DMS153 (cell line): ENCODE data around the gene ANAPC2.

Source experiments
- DNase-seq: peaks from one replicate; lab custom pipeline; 2025; lab: John Stamatoyannopoulos, UW

The ANAPC2 gene

DNA sequence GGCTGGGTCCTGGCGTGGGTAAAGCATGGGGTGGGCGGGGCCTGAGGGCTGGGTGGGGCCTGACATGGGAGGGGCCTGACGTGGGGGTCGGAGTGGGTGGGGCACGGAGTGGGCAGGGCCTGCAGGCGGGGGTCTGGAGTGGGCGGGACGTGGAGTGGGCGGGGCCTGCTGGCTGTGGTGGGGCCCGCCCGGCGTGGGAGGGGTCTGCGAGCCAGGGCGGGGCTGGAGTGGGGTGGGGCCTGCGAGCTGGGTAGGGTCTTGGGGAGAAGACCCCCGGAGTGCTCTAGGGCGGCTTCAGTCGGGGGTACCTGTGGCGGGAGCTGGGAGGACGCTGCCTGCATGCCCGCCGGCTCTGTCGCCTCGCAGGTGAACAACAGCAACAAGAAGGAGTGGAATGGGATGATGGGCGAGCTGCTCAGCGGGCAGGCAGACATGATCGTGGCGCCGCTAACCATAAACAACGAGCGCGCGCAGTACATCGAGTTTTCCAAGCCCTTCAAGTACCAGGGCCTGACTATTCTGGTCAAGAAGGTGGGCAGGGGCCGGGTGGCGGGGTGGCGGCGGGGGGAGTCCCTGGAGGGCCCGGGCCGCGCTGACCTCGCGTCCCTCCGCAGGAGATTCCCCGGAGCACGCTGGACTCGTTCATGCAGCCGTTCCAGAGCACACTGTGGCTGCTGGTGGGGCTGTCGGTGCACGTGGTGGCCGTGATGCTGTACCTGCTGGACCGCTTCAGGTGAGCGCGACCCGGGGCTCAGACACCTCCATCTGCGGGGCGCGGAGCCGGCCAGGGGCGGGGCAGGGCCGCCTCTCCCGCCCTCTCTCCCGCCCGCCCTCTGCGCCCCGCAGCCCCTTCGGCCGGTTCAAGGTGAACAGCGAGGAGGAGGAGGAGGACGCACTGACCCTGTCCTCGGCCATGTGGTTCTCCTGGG lies 26.5 kb downstream of the ANAPC2 start:
- DNase-seq = no peak

DNA sequence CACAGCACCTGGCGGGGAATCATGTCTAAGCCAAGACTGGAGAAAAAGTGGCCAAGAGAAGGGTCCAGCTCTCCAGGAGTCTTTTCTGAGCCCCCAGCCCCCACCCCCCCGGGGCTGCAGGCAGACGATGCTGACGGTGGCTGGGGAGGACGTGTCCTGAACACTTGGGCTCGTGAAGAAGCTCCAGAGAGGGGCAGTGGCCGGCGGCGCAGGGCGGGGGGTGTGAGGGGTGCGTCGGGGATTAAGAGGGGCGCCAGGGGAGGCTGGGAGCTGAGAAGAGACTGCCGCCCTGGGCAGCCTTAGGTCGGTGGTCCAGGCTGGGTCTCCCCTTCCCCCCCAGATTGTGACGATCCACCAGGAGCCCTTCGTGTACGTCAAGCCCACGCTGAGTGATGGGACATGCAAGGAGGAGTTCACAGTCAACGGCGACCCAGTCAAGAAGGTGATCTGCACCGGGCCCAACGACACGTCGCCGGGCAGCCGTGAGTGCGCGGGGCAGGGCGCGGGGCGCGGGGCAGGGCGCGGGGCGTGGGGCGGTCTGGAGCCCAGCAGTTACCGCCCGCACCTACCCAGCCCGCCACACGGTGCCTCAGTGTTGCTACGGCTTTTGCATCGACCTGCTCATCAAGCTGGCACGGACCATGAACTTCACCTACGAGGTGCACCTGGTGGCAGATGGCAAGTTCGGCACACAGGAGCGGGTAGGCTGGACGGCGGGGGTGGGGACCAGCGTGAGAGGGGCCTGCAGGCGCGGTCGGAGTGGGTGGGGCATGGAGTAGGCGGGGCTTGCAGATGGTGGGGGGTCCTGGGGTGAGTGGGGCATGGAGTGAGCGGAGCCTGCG lies 27.4 kb downstream of the ANAPC2 start:
- peak; percentile 82 for DNase-seq

- DNase-seq = no peak
These were observed 28.3 kb downstream of the ANAPC2 start for GRCh38 chr9:137160054-137160425.

DNA sequence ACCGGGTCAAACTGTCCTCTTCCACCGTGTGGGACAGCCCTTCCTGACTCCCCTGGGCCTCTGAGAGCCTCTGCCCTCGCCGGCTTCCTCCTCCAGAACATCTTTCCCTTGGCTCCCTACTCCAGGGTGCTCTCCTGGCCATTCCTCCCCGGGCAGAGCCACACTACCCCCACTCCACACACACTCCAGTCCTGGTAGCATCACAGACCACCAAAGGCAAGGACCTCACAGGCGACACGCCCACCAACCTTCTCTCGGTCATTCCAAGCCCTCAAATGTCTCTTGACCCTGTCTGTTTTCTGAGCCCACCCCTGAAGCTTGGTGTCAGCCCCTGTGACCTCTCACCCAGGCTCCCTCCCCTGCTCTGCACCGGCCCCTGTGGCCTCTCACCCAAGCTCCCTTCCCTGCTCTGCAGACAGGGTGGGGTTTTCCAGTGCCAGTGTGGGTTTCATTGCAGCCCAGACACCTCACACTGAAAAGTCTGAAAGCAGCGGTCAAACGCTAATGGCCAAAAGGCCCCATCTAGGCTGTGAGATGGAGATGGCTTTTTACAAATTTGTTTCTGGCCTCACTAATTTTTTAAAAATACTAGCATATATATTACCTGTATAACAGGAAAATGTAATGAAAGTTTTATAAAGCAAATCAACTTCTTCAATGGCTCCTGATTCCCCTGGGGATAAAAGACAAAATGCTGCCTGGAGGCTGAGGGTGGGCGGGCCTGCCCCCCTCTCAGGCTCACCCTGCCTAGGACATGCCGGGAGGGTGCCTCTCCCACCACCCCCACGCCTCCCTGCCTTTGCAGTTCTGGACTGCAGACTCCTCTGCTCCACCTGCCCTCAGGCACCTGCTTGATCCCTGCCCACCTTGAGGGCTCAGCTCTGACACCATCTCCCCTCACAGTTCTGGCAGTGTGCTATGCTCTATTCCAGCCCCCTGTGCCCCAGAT lies 29.0 kb downstream of the ANAPC2 start:
- DNase-seq = no peak

DNA sequence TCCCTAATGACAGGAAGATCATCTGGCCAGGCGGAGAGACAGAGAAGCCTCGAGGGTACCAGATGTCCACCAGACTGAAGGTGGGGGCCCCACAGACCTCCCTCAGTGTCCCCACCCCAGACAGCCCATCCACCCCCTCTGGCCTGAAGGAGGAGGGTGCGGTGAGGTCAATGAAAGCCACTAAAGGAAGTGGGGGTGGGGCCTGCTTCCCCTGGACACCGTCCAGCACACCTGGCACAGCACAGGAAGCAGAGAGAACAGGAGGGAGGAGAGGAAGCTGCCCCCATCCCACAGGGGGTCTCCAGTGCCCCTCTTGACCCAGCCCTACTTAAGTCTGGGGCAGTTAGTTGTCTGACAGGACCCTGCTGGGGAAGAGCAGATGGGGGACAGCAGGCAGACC lies 29.7 kb downstream of the ANAPC2 start:
- DNase-seq = peak; percentile 63

GRCh38 chr9:137157618-137158415 lies 30.5 kb downstream of the ANAPC2 start:
- DNase-seq = no peak

DNA sequence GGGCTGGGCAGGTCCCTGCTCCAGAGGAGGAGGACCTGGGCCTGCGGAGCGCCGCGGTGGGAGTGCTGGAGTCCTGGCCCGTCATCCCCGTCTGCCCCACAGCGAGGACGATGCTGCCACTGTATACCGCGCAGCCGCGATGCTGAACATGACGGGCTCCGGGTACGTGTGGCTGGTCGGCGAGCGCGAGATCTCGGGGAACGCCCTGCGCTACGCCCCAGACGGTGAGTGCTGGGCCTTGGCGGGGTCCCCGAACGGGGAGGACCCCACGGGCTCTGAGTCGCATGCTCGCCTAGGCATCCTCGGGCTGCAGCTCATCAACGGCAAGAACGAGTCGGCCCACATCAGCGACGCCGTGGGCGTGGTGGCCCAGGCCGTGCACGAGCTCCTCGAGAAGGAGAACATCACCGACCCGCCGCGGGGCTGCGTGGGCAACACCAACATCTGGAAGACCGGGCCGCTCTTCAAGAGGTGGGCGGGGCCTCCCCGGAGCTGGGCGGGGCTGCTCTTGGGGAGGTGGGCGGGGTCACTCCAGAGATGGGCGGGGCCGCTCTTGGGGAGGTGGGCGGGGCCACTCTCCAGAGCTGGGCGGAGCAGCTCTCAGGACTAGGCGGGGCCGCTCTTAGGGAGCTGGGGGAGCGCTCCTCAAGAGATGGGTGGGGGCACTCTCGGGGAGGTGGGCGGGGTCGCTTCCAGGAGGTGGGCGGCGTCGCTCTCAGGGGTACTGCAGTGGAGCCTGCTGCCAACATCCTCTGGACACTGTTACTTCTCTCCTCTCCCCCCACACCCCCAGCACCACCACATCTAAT lies 31.6 kb downstream of the ANAPC2 start:
- peak; percentile 37 for DNase-seq

DNA sequence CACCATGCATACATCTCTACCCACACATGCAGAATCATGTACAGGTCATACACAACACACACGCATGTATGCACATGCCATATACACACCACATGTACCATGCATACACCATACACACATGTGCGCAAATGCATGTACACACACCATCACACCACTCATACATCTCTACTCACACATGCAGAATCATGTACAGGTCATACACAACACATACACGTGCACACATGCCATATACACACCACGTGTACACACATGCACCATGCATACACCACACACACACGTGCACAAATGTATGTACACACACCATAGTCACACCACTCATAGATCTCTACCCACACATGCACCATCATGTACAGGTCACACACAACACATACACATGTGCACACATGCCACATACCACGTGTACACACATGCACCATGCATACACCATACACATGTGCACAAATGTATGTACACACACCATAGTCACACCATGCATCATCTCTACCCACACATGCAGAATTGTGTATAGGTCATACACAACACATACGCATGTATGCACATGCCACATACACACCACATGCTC lies 35.4 kb downstream of the ANAPC2 start:
- DNase-seq = no peak

DNA sequence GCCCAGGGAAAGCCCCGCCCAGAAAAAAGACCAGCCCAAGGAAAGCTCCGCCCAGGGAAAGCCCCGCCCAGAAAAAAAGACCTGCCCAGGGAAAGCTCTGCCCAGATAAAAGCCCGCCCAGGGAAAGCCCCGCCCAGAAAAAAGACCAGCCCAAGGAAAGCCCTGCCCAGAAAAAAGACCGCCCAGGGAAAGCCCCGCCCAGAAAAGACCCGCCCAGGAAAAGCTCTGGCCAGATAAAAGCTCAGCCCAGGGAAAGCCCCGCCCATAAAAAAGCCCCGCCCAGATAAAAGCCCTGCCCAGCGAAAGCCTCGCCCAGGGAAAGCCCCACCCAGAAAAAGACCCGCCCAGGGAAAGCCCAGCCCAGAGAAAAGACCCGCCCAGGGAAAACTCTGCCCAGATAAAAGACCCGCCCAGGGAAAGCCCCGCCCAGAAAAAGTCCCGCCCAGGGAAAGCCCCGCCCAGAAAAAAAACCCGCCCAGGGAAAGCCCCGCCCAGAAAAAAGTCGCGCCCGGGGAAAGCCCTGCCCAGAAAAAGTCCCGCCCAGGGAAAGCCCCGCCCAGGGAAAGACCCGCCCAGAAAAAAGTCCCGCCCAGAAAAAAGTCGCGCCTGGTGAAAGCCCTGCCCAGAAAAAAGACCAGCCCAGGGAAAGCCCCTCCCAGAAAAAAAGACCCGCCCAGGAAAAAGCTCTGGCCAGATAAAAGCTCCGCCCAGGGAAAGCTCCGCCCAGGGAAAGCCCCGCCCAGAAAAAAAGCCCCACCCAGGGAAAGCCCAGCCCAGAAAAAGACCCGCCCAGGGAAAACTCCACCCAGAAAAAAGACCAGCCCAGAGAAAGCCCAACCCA lies 37.5 kb downstream of the ANAPC2 start:
- DNase-seq = peak; percentile 66

DNA sequence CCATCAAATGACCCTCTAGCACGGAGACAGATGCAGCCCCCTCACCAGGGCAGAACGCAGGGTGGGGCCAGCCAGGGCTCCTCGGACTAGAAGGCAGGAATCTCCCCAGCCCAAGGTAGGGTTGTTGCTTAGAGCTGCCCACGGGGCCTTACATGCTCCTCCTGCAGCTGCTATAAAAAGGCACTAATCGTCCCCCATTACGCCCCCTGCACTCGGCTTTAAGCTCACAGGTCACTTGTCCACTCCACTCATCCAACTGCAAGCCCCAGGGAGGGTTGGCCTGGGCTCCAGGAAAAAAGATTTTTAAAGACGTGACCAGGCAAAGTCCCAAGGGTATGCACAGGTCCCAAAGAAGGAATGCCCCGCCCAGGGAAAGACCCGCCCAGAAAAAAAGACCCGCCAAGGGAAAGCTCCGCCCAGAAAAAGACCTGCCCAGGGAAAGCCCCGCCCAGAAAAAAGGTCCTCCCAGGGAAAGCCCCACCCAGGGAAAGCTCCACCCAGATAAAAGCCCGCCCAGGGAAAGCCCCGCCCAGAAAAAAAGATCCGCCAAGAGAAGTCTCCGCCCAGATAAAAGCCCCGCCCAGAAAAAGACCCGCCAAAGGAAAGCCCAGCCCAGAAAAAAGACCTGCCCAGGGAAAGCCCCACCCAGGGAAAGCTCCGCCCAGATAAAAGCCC lies 38.3 kb downstream of the ANAPC2 start:
- peak; percentile 62 for DNase-seq

- no peak for DNase-seq
These were observed 39.0 kb downstream of the ANAPC2 start for GRCh38 chr9:137149363-137149762.

- DNase-seq = no peak
These were observed 39.7 kb downstream of the ANAPC2 start for GRCh38 chr9:137148661-137149060.

DNA sequence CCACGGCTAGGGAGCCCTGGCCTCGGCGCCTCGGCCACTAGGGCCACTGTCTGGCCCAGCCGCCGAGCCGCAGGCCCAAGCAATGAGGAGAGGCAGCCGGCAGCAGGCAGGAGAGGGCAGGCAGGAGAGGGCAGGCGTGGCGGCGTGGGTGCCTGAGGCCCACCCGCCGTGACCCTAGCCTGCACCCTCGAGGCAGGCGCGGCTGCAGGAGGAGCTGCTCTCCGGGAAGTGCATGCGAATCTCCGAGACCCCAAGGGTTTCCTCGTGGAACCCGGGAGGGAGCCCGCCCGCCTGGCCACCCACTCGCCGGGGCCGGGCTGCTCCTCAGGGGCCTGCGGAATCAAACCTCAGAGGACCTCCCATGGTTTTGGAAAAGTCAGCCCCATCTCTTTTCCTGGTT lies 40.1 kb downstream of the ANAPC2 start:
- DNase-seq = no peak

DNA sequence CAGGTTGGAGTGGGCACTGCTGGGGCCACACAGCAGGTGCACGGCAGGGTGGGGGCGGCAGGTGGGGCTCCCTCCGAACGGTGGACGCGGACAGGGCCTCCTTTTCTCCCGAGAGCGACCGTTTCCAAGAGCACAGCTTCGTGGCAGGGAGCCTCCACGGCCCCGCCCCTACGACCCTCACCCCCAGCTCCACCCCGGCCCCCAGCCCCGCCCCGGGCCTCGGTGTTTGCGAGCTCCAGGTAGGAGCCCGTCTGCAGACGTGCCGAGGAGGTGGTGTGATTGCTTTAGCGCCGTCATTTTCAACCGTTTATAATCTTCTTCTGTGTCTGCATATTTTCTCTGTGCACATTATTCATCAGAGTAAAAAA lies 40.6 kb downstream of the ANAPC2 start:
- no peak for DNase-seq

DNA sequence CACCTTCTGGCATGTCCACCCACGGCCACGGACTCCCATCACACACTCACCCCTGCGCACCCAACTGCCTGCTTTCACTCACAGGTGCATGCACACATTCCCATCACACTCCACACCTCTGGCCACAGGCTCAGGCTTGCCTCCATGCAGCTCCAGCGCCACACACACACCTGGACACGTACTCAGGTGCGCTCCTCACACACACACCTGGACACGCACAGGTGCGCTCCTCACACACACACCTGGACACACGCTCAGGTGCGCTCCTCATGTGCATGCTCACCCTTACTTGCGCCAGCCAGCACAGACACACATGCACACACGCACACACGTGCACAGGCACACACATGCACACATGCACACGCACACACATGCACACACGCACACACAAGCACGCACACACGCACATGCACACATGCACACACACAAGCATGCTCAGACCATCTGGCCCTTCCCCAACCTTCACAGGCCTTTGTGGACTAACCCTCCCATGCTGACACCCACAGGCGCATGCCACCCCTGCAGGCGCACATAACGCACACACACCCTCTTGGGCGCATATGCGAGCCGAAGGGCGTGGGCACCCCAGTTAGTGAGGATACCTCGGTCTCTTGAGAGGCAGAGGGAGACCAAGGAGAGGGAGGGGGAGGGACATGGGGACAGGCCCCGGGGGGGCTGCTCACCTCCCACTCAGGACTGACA lies 41.1 kb downstream of the ANAPC2 start:
- no peak for DNase-seq

- DNase-seq = no peak
These were observed 41.8 kb downstream of the ANAPC2 start for GRCh38 chr9:137146527-137146918.

DNA sequence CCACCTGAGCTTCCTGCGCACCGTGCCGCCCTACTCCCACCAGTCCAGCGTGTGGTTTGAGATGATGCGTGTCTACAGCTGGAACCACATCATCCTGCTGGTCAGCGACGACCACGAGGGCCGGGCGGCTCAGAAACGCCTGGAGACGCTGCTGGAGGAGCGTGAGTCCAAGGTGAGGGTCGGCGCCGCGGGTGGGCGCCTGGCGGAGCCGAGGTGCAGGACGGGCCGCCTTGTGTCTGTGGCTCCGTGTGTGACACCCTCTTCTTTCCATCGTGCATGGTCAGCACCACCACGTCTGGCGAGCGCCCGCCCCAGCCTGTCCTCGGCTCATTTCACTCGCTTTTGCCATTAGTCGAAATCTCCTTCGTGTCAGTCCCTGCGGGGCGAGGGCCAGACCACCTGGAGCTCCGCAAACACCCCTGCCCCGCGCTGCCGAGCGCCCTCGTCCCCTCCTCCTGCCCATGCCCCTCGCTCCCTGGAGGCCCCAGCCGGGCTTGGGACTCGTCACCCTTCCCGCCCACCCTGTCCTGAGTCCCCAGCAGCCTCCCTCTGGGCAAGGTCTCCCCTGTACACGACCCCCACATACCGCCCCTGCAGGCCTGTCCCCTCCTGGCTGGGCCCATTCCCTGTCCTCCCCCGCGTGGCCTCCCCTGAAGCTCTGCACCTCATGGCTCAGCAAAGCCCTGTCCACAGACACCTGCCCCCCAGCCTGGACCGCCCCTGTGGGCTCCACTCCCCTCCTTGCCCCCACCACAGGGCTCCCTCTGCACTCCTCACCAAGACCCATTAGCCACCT lies 42.4 kb downstream of the ANAPC2 start:
- no peak for DNase-seq
